Endothelial cell of hepatic sinusoid (primary cell): ENCODE data around the gene ELMO1.

ENCODE experiments used
- in situ Hi-C: cut with HindIII; loops from 2 replicates; pipeline ENCODE4 v1.10.0; 2017; ENCODE audit warnings: low sequenced_read_pairs

Gene ELMO1

DNA sequence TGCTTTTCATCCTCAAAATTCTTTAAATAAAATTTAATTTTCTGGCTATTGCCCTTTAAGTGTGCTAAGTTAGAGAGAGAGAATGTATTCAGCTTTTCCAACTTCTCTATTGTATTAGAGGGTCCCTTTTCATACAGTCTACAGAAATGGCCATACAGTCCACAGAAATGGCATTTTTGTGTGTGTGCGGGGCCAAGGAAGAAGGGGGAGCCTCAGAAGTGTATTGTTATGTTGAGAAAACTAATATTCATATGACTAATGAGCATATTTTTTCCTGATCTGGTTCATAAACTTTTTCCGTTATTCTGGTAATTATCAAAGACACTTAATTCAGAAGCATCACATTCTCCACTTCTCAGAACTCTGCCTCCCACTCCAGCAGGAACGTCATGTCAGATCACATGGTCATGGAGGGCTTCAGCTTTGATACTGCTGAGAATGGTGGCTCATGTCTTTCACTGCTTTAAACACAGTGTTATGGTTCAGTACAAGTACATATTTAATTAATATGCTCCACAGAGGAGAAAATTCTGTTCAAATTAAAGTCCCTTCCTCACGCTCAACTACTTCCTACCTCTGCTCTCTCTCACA is 37.1 kb downstream of the ELMO1 start:
- in situ Hi-C loops: no loop called here

DNA sequence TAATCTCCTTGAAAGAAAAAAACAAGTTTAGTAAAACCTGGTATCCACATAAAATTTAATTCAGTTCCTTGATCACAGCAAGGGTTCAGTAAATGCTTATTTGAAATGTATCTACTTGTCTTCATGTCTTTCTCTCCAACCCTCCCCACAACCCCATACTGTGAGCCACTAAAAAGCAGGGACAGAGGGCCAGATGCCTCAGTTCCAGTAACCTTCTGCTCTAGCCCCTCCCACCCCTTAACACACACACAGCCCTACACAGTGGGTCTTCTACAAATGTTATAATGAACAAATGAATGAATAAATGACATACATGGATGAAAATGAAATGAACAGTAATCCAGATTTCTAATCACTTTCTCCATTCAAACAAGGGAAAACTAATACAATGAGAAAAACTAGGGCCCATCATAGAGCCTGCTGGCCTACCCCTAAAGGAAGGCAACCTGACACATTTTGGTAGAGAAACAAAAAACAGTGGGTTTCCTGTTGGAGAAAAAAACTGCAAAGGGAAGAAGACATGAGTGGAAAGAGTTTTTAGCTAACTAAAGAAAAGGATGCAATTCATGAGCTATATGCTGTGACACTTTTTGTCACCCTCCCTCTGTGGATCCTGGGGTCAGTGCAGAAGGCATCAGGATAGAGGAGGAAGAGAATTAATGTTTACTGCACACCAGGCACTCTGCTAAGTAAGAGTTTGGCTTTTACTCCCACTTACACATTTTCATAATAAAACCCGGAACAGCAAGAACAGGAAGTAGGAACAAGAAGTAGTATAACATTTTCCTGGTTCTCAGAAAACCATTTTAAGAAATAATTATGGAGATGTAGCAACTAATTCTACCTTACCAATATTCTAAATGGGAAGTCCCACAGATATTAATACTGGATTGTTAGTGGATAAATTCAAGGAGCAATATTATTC is 38.1 kb downstream of the ELMO1 start:
- in situ Hi-C loops: no loop called here

DNA sequence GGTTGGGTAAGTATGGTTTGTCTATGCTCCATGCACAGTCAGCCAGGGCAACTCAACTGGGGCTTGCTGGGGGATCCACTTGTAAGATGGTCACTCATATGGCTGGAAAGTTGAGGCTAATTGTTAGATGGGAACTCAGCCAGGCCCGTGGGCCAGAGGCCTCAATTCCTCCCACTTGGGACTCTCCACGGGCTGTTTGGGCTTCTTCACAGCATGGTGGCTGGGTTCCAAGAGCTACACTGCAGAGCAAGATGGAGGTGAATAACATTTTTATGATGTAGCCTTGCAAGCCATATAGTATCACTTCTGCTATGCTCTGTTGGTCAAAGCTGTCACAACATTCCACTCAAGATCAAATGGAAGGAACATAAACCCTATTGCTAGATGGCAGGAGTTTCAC is 39.2 kb downstream of the ELMO1 start:
- in situ Hi-C loops: no loop called here

GRCh38 chr7:37408291-37409228 is 40.1 kb downstream of the ELMO1 start:
- in situ Hi-C loops: no loop called here

GRCh38 chr7:37405603-37406122 is 43.0 kb downstream of the ELMO1 start:
- in situ Hi-C loops: no loop called here

- in situ Hi-C loops: no loop called here
Measured at GRCh38 chr7:37405128-37405527, 43.5 kb downstream of the ELMO1 start.

DNA sequence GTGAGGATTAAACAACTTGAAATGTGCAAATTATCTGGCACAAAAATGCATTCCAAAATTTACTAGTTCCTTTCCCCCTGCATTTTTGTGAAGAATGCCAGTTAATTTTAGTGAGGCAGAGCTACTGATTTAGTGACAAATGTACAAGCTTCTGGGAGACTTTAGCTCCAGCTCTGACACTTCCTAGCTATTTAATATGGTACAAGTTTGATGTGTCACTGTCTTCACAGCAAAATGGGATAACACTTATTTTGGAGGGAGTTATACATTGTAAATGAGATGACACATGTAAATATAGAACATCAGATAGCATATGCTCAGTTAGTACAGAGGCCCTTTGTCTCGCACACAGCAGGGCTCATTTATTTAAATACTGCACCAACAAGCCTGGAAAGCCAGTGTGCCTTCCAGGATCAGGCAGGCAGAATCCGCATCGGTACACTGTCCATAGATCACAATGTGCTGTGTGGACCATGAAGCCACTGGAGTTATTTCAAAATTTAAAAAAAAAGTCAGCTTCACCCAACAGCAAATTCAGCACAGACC is 48.7 kb downstream of the ELMO1 start:
- in situ Hi-C loops: no loop called here

DNA sequence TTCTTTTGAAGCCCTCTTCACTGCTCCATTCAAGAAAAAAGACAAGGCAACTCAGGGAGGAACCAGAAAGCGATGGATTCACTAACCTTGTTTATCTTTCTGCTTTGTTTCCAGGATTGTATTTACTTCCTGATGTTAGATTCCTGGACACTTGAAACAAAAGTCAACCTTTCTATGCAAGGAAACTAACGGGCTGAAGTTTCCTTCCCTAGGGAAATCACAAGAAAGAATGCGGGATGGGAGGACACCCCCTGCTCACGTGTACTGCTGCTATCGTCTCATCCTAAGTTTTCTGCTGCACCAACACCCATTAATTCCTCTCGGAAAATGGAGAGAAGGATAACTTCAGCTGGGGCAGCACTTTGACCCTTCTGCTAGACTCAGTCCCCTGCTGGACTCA is 50.3 kb downstream of the ELMO1 start:
- in situ Hi-C loops: no loop called here

- in situ Hi-C loops: no loop called here
Measured at GRCh38 chr7:37395618-37396259, 52.9 kb downstream of the ELMO1 start.

GRCh38 chr7:37394158-37394557 is 54.5 kb downstream of the ELMO1 start:
- in situ Hi-C loops: no loop called here

- in situ Hi-C loops: no loop called here
Measured at GRCh38 chr7:37393476-37393875, 55.2 kb downstream of the ELMO1 start.

GRCh38 chr7:37392673-37393017 is 56.0 kb downstream of the ELMO1 start:
- in situ Hi-C loops: no loop called here

GRCh38 chr7:37391791-37392672 is 56.6 kb downstream of the ELMO1 start:
- in situ Hi-C loops: no loop called here

DNA sequence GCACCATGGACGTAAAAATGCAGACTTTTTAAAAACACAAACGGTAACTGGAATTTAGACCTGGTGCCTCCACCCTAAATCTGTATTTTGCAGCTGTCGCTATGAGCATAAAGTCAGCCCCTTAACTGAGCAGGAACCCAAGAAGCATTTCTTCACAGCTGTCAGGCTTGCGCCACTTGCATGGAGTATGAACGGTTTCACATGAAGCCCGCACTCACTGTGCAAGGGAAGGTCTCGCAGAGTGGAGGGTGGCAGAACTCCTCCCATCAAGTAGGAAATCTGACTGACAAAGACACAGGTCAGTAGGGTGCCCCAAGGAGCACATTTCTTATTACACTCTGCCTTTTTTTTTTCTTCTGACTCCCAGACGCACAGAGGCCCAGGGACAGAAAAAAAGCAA is 58.5 kb downstream of the ELMO1 start:
- in situ Hi-C loops: no loop called here

DNA sequence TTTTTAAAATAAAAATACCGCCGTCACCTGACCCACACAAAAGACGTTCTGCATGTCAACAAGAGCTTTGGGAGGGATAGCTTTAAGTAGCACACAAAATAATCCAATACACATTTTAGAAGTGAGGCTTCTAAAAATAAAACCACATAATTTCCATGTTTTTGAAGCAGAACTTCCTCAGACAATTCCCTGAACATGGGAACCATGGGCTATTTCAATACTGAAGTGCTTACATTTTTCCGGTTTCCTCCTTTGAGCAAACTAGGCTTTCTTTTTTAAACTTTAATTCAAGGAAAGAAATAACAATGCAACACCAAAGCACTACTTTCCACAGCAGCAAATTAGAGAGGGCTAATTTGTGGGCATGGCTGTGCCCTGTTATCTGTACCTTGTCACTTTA is 59.9 kb downstream of the ELMO1 start:
- in situ Hi-C loops: no loop called here

GRCh38 chr7:37385787-37386186 is 62.9 kb downstream of the ELMO1 start:
- in situ Hi-C loops: no loop called here

DNA sequence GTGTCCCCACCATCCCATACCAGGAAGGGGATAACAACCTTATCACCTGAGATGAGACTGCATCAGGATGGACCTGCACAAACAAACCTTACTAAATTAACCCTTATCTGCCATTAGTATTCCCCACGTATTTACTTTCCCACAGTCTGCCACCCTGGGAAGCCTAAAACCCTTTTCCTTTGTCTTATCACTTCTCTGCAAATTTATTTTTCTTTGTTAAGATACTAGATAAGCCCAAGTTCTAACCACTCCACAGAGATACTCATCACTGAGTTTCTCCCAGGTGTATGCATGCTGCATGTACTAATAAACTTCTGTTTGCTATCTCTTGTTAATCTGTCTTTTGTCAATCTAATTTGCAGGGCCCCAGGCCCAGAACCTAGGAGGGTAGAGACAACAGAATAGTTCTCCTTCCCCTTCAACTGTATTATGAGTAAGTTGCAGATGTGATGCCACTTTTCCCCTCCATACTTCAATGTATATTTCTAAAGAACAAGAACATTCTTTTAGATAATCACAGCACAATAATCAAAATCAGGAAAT is 66.0 kb downstream of the ELMO1 start:
- in situ Hi-C loops: no loop called here

GRCh38 chr7:37380831-37381230 is 67.8 kb downstream of the ELMO1 start:
- in situ Hi-C loops: no loop called here
